HepG2 (cell line): ENCODE measurements around the gene HERC6. TPM values are rescaled to one million over a fixed set of nuclear protein-coding genes. Genes with fewer than 3 reads are reported as not detected.
"Not testable (repeated sequence)": the region's sequence is repeated elsewhere in the genome, so short reads cannot be mapped to it uniquely, and the experiment has no call there.

Experiments
- ATAC-seq: fragments of 200-7000 bp; cut with Tn5 transposase; 3 replicates; pipeline ENCODE4 v1.9.1; 2020; ENCODE audit warnings: mild to moderate bottlenecking, moderate library complexity
- BruUV-seq: library from RNA; stranded (reverse); fragments of 400-500 nt; replicated peaks from 2 replicates; lab custom pipeline; 2021; lab: Mats Ljungman, UMichigan
- CTCF ChIA-PET: fragments of 300-600 bp; formaldehyde crosslinking; extraction: SDS; loops from one replicate; lab custom pipeline; 2021; ENCODE audit warnings: low total read pairs, inconsistent platforms, low intra/inter-chr PET ratio; lab: Yijun Ruan, JAX
- POLR2A ChIA-PET: fragments of 350-600 bp; sonication (Branson Sonifier 250); formaldehyde crosslinking; loops from one replicate; lab custom pipeline; 2020; ENCODE audit warnings: antibody characterized with exemption, inconsistent platforms; lab: Yijun Ruan, JAX
- DNase-seq: peaks from one replicate; pipeline ENCODE4 v3.0.0-alpha.2; 2015; ENCODE audit warnings: low spot score
- FAIRE-seq: peaks from 3 replicates; lab custom pipeline; 2011; peaks lifted over from hg19 to GRCh38; lab: Jason Lieb, UNC
- H2AFZ ChIP-seq: one replicate; pipeline ENCODE4 v1.6.1; 2011; ENCODE audit warnings: low read length, inconsistent platforms
- H3K27ac ChIP-seq: fragments of 300-600 bp; 3 replicates; pipeline ENCODE4 v1.8.0; 2011; ENCODE audit warnings: mixed run types, mild to moderate bottlenecking, mixed read lengths, low read length, inconsistent platforms; ENCODE audit not compliant: insufficient read depth; ENCODE audit errors: extremely low read length
- H3K27me3 ChIP-seq, 2 experiments: fragments of 200-600 bp in 1 of 2; 2 replicates in 1 of 2; 3 replicates in 1 of 2; pipeline versions ENCODE4 v1.6.0 to v1.8.0; 2011; ENCODE audit warnings: low read length in 2 of 2, mild to moderate bottlenecking in 2 of 2, moderate library complexity in 2 of 2, inconsistent platforms in 1 of 2; ENCODE audit not compliant: insufficient read depth in 2 of 2, control insufficient read depth in 1 of 2
- H3K36me3 ChIP-seq, 2 experiments: fragments of 200-600 bp in 1 of 2; replicated peaks in 1 of 2; 2 replicates in 1 of 2; 3 replicates in 1 of 2; pipeline versions ENCODE4 v1.5.1 to v1.8.0; 2011; ENCODE audit warnings: low read length in 2 of 2, inconsistent platforms in 1 of 2; ENCODE audit not compliant: insufficient read depth in 2 of 2, control insufficient read depth in 1 of 2
- H3K4me1 ChIP-seq: 2 replicates; pipeline ENCODE4 v1.5.1; 2012; ENCODE audit warnings: low read length, inconsistent platforms; ENCODE audit not compliant: insufficient read depth
- H3K4me2 ChIP-seq: 2 replicates; pipeline ENCODE4 v1.6.0; 2011; ENCODE audit warnings: low read depth, low read length, inconsistent platforms
- H3K4me3 ChIP-seq, 3 experiments: fragments of 200-600 bp in 1 of 3; sonication (generic), shearing (Covaris generic) in 1 of 3; replicated peaks in 1 of 3; 2 replicates each; pipeline ENCODE4 v1.5.1; 2011 to 2016; ENCODE audit warnings: low read length in 3 of 3, inconsistent platforms in 2 of 3, low read depth in 2 of 3, mild to moderate bottlenecking in 2 of 3, control low read depth in 1 of 3, mixed read lengths in 1 of 3; ENCODE audit not compliant: insufficient read depth in 1 of 3
- H3K79me2 ChIP-seq: one replicate; pipeline ENCODE4 v1.6.1; 2011; ENCODE audit warnings: low read length, inconsistent platforms; ENCODE audit not compliant: insufficient read depth
- H3K9ac ChIP-seq: 2 replicates; pipeline ENCODE4 v1.6.0; 2011; ENCODE audit warnings: mild to moderate bottlenecking, low read depth, low read length, inconsistent platforms; ENCODE audit not compliant: insufficient read depth
- H3K9me3 ChIP-seq: 2 replicates; pipeline ENCODE4 v1.5.1; 2012; ENCODE audit warnings: mild to moderate bottlenecking, low read length
- H4K20me1 ChIP-seq: 2 replicates; pipeline ENCODE4 v1.6.0; 2011; ENCODE audit warnings: inconsistent platforms, mild to moderate bottlenecking, low read length, moderate library complexity; ENCODE audit not compliant: insufficient read depth
- NRL ChIP-seq: sonication (generic); formaldehyde crosslinking; IDR thresholded peaks from 2 replicates; pipeline ENCODE4 v1.5.0; 2020; ENCODE audit warnings: missing genetic modification reagents, mild to moderate bottlenecking, moderate library complexity, borderline replicate concordance
- PAF1 ChIP-seq: IDR thresholded peaks from 2 replicates; pipeline ENCODE4 v1.6.1; 2016; ENCODE audit warnings: missing genetic modification reagents, missing compliant biosample characterization
- POLR2AphosphoS5 ChIP-seq: IDR thresholded peaks from 2 replicates; pipeline ENCODE4 v1.6.1; 2012; ENCODE audit warnings: low read depth, low read length
- THYN1 ChIP-seq: sonication (generic); formaldehyde crosslinking; IDR thresholded peaks from 2 replicates; pipeline ENCODE4 v1.8.1; 2023; ENCODE audit warnings: low read depth, mild to moderate bottlenecking, moderate library complexity, missing genetic modification reagents, borderline replicate concordance
- ZBTB7A ChIP-seq: sonication (generic); formaldehyde crosslinking; IDR thresholded peaks from 2 replicates; pipeline ENCODE4 v1.8.0; 2022; ENCODE audit warnings: mild to moderate bottlenecking, missing genetic modification reagents
- ZC3H4 ChIP-seq: sonication (generic); formaldehyde crosslinking; IDR thresholded peaks from 2 replicates; pipeline ENCODE4 v1.4.0; 2020; ENCODE audit warnings: missing genetic modification reagents, borderline replicate concordance
- ZNF337 ChIP-seq: sonication (generic); formaldehyde crosslinking; IDR thresholded peaks from 2 replicates; pipeline ENCODE4 v1.5.1; 2020; ENCODE audit warnings: missing genetic modification reagents, low read depth, mild to moderate bottlenecking, borderline replicate concordance
- ZNF766 ChIP-seq: sonication (generic); formaldehyde crosslinking; IDR thresholded peaks from 2 replicates; pipeline ENCODE4 v1.5.0; 2020; ENCODE audit warnings: missing genetic modification reagents, borderline replicate concordance
- ZXDC ChIP-seq: sonication (generic); formaldehyde crosslinking; IDR thresholded peaks from 2 replicates; pipeline ENCODE4 v1.5.0; 2020; ENCODE audit warnings: mild to moderate bottlenecking, missing genetic modification reagents
- WGBS: methylation state at CpG from one replicate; pipeline ENCODE4 v1.1.6; 2017; ENCODE audit warnings: low lambda C conversion rate; 5-methylcytosine and 5-hydroxymethylcytosine counted together
- in situ Hi-C: cut with HindIII; loops from 2 replicates; pipeline ENCODE4 v1.10.0; 2017; ENCODE audit warnings: low pct_unique_long_range_greater_than_20kb; ENCODE audit not compliant: extremely low pct_ligation_motif_present
- intact Hi-C: fragments of 100-400 bp; cut with micrococcal nuclease; formaldehyde crosslinking; loops from one replicate; pipeline ENCODE4 v1.10.0; 2022; ENCODE audit not compliant: unreplicated experiment
- polyA plus RNA-seq, 8 experiments: library from polyadenylated mRNA; depleted of rRNA in 3 of 8; stranded (reverse) in 7 of 8; unstranded in 1 of 8; fragments of >200 nt; fragmentation: Illumina TruSeq in 4 of 8; extraction: Trizol in 4 of 8; gene quantifications; 2 replicates each; pipeline versions ENCODE4 v1.2.1 to v1.2.3, GENCODE V29; 2011 to 2016; ENCODE audit warnings: low read depth in 4 of 8, missing spikeins in 1 of 8, mixed read lengths in 1 of 8; ENCODE audit not compliant: insufficient read depth in 1 of 8
- total RNA-seq, 5 experiments: library from RNA; depleted of rRNA; stranded (reverse); fragments of >200 nt; fragmentation: Illumina TruSeq; extraction: Trizol; gene quantifications; 2 replicates each; pipeline ENCODE4 v1.2.3, GENCODE V29; 2016; ENCODE audit warnings: low read depth in 1 of 5
- TF ChIP-seq, protein P1 (sequence below): sonication (generic); formaldehyde crosslinking; IDR thresholded peaks from 2 replicates; pipeline ENCODE4 v1.5.0; 2020; ENCODE audit warnings: missing genetic modification reagents, mild to moderate bottlenecking, borderline replicate concordance
- TF ChIP-seq, protein P2 (sequence below): IDR thresholded peaks from 2 replicates; pipeline ENCODE4 v1.6.1; 2018; ENCODE audit warnings: missing genetic modification reagents

The HERC6 gene
- total and polyA plus RNA-seq, 2 of the 13 experiments (the other 11 are each of a cell fraction or from before 2014, with no cell fraction given), result 0.50 to 2.0 TPM

DNA sequence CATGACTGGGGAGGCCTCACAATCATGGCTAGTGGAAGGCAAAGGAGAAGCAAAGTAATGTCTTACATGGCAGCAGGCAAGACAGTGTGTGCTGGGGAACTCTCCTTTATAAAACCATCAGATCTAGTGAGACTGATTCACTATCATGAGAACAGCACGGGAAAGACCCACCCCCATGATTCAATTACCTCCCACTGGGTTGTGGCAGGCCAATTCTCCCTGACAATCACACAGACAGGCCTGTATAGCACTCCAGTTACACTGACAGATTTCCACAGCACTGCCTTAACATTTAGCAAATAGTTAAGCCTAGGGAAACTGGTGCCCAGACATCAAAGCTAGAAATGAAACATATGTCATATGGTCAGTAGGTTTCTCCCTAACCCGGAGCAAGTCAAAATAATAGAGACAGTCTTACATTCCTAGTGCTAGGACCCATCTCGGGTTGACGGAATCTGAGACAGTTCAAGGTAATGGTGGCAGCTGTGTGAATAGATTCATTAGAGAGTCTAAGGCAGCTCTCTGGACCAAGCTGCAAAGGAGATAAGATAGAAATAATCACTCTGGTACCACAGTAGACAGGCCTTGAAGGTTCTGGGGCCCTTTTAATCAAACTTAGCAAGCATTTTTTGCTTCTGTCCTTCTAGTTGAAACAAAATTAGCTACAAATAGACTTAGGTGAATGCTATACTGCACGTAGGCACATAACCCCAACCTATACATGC is 68.9 kb downstream of the HERC6 start (continued):
- TF ChIP-seq PAF1 (CRISPR knock-in tag) (no peak), ZC3H4 (CRISPR knock-in tag) (no peak)

DNA sequence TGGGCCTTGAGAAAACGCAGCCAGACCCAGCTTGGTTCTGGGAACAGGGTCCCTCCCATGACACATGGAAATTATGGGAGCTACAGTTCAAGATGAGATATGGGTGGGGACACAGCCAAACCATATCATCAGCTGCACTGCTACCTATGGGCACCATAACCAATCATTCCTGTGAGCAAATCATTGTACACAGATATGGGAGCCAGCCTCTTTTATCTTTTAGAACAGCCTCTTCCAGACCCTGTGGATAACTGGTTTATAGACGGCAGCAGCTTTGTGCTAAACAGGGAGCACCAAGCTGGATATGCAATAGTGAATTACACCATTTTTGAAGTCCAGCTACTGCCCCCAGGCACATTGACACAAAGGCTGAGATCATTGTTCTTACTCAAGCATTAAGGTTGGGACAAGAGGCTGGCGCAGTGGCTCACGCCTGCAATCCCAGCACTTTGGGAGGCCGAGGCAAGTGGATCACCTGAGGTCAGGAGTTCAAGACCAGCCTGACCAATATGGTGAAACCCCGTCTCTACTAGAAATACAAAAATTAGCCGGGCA is 69.6 kb downstream of the HERC6 start:
- ATAC-seq, H3K4me2 ChIP-seq, H3K79me2 ChIP-seq, in situ Hi-C loops, H3K9ac ChIP-seq, CTCF ChIA-PET, H3K27me3 ChIP-seq, POLR2A ChIA-PET, H3K4me1 ChIP-seq, H2AFZ ChIP-seq, H3K4me3 ChIP-seq, H3K36me3 ChIP-seq, BruUV-seq, H4K20me1 ChIP-seq, H3K9me3 ChIP-seq, H3K27ac ChIP-seq, DNase-seq, FAIRE-seq, intact Hi-C loops: not testable (repeated sequence)
- 22% methylated on average over 6 of the region's 7 CpGs for WGBS

DNA sequence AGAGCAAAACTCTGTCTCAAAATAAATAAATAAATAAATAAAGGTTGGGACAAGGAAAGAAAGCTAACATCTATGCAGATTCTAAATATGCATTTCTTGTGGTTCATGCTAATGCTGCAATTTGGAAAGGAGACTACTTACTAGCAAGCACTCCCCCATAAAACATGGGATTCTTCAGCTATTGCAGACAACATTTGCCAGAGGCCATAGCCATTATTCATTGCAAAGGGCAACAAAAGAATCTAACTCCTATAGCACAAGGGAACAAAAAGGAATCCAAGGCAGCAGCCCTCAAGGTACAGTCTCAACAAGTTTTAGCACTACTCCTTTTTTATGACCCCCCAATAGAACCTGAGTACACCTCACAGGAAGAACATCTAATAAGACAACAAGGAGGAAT is 70.2 kb downstream of the HERC6 start:
- Histone ChIP-seq H3K79me2 (no peaks in the 10 kb centered on the region), H3K4me2 (no peak overlapping the region), H3K36me3 (no peaks in the 10 kb centered on the region), H3K9ac (no peak overlapping the region), H3K4me1 (no peaks in the 10 kb centered on the region), H2AFZ (no peak overlapping the region), H3K4me3 (no peak overlapping the region), H3K27ac (no peak overlapping the region), H3K9me3 (no peaks in the 10 kb centered on the region), H3K27me3 (0 out of 5 replicates have a peak, but pooled peaks cover 0 to 2% of the 10 kb centered on the region in 2 experiments), H4K20me1 (no peaks in the 10 kb centered on the region)
- FAIRE-seq (no peak), ATAC-seq (no peak), DNase-seq (no peak)
- intact Hi-C loops (no loop called here), in situ Hi-C loops (no loop called here)
- POLR2A ChIA-PET, result no interaction called here
- CTCF ChIA-PET, result no interaction called here
- no TSS peak for BruUV-seq
- TF ChIP-seq POLR2AphosphoS5 (no peak), NRL (CRISPR knock-in tag) (no peak), ZBTB7A (CRISPR knock-in tag) (no peak), THYN1 (CRISPR knock-in tag) (no peak), ZXDC (CRISPR knock-in tag) (no peak), ZNF766 (CRISPR knock-in tag) (no peak), ZNF337 (CRISPR knock-in tag) (no peak)
- TF ChIP-seq, protein P1, sequence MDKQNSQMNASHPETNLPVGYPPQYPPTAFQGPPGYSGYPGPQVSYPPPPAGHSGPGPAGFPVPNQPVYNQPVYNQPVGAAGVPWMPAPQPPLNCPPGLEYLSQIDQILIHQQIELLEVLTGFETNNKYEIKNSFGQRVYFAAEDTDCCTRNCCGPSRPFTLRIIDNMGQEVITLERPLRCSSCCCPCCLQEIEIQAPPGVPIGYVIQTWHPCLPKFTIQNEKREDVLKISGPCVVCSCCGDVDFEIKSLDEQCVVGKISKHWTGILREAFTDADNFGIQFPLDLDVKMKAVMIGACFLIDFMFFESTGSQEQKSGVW (CRISPR knock-in tag), result no peak
- TF ChIP-seq, protein P2, sequence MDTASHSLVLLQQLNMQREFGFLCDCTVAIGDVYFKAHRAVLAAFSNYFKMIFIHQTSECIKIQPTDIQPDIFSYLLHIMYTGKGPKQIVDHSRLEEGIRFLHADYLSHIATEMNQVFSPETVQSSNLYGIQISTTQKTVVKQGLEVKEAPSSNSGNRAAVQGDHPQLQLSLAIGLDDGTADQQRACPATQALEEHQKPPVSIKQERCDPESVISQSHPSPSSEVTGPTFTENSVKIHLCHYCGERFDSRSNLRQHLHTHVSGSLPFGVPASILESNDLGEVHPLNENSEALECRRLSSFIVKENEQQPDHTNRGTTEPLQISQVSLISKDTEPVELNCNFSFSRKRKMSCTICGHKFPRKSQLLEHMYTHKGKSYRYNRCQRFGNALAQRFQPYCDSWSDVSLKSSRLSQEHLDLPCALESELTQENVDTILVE (CRISPR knock-in tag), result no peak
